Measurements from ENCODE around the gene SORBS1. TPM values are rescaled to one million over a fixed set of nuclear protein-coding genes. Genes with fewer than 3 reads are reported as not detected.

SORBS1 gene
- total and polyA plus RNA-seq, 2 of the 13 experiments (the other 11 are each of a cell fraction or from before 2014, with no cell fraction given): 16.8 to 39.8 TPM

DNA sequence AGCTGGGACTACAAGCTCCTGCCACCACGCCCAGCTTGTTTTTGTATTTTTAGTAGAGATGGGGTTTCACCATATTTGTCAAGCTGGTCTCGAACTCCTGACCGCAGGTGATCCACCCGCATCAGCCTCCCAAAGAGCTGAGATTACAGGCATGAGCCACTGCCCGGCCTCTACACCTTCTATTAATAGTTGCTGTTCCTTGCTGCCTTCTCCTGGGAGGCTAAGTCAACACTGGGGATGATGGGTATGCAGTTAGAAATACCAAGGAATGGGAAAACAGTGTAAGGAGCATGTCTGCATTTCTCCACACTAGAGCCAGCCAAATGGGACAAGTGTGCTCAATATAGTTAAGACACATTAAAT, 173.1 kb downstream of the SORBS1 start:
- no peak overlapping the region for H3K4me3 ChIP-seq (replicated peaks in 1 of 3; ENCODE audit: insufficient read depth in 1 of 3, low read depth in 2 of 3, low read length in 3 of 3)
- H3K27me3 ChIP-seq (ENCODE audit: control insufficient read depth in 1 of 2, insufficient read depth in 2 of 2, low read length in 2 of 2): no peaks in the 10 kb centered on the region
- DNase-seq (ENCODE audit: low spot score): no peak
- no TSS peak for BruUV-seq (replicated peaks)
- ChIA-PET CTCF (ENCODE audit: low intra/inter-chr PET ratio, low total read pairs) (no interaction called here), POLR2A (interaction anchor here (1.0 kb wide), 1 partner anchor 25 kb away, joined by 3 read pairs; no protein-coding TSS in a partner anchor)
- H4K20me1 ChIP-seq (ENCODE audit: insufficient read depth, low read length): no peaks in the 10 kb centered on the region
- intact Hi-C loops (cut with micrococcal nuclease; ENCODE audit: unreplicated experiment): no loop called here
- 98% methylated on average over 5 of the region's 5 CpGs for WGBS (ENCODE audit: low lambda C conversion rate)
- H3K4me1 ChIP-seq (ENCODE audit: insufficient read depth, low read length): peaks cover 35% of the 10 kb centered on the region
- ATAC-seq: no peak
- FAIRE-seq: no peak
- H3K36me3 ChIP-seq (replicated peaks in 1 of 2; ENCODE audit: control insufficient read depth in 1 of 2, insufficient read depth in 2 of 2, low read length in 2 of 2): peaks cover 9 to 30% of the 10 kb centered on the region in 2 experiments; a peak in 4 of 5 replicates
- H2AFZ ChIP-seq (ENCODE audit: low read length): no peak overlapping the region
- peak overlapping the region; percentile 48 for H3K27ac ChIP-seq (ENCODE audit: extremely low read length, insufficient read depth, low read length)
- 0 out of 2 replicates have a peak, but pooled peaks have one; percentile 36 for TF ChIP-seq ZNF891 (CRISPR knock-in tag; IDR thresholded peaks at IDR 0.05)
- TF ChIP-seq HNF4G (IDR thresholded peaks at IDR 0.05; ENCODE audit: borderline replicate concordance, low read depth, low read length): no peak
- TF ChIP-seq HNF4G (CRISPR knock-in tag; IDR thresholded peaks at IDR 0.05; ENCODE audit: borderline replicate concordance, low read depth): 0 out of 2 replicates have a peak, but pooled peaks have one; percentile 31
- no peak for TF ChIP-seq ZNF580 (CRISPR knock-in tag; IDR thresholded peaks at IDR 0.05; ENCODE audit: borderline replicate concordance, low read depth)
- TF ChIP-seq, protein P1, sequence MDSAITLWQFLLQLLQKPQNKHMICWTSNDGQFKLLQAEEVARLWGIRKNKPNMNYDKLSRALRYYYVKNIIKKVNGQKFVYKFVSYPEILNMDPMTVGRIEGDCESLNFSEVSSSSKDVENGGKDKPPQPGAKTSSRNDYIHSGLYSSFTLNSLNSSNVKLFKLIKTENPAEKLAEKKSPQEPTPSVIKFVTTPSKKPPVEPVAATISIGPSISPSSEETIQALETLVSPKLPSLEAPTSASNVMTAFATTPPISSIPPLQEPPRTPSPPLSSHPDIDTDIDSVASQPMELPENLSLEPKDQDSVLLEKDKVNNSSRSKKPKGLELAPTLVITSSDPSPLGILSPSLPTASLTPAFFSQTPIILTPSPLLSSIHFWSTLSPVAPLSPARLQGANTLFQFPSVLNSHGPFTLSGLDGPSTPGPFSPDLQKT (CRISPR knock-in tag; IDR thresholded peaks at IDR 0.05; ENCODE audit: borderline replicate concordance): no peak
- no peak for TF ChIP-seq ZFP90 (CRISPR knock-in tag; IDR thresholded peaks at IDR 0.05; ENCODE audit: borderline replicate concordance)
- TF ChIP-seq, protein P2, sequence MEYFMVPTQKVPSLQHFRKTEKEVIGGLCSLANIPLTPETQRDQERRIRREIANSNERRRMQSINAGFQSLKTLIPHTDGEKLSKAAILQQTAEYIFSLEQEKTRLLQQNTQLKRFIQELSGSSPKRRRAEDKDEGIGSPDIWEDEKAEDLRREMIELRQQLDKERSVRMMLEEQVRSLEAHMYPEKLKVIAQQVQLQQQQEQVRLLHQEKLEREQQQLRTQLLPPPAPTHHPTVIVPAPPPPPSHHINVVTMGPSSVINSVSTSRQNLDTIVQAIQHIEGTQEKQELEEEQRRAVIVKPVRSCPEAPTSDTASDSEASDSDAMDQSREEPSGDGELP (IDR thresholded peaks at IDR 0.05; ENCODE audit: borderline replicate concordance, low read depth): no peak
- TF ChIP-seq, protein P3, sequence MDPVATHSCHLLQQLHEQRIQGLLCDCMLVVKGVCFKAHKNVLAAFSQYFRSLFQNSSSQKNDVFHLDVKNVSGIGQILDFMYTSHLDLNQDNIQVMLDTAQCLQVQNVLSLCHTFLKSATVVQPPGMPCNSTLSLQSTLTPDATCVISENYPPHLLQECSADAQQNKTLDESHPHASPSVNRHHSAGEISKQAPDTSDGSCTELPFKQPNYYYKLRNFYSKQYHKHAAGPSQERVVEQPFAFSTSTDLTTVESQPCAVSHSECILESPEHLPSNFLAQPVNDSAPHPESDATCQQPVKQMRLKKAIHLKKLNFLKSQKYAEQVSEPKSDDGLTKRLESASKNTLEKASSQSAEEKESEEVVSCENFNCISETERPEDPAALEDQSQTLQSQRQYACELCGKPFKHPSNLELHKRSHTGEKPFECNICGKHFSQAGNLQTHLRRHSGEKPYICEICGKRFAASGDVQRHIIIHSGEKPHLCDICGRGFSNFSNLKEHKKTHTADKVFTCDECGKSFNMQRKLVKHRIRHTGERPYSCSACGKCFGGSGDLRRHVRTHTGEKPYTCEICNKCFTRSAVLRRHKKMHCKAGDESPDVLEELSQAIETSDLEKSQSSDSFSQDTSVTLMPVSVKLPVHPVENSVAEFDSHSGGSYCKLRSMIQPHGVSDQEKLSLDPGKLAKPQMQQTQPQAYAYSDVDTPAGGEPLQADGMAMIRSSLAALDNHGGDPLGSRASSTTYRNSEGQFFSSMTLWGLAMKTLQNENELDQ (CRISPR knock-in tag; IDR thresholded peaks at IDR 0.05; ENCODE audit: borderline replicate concordance): no peak
- TF ChIP-seq XRCC5 (optimal IDR thresholded peaks at IDR 0.05; ENCODE audit: low read length): no peak
- H3K4me2 ChIP-seq (ENCODE audit: low read depth, low read length): no peak overlapping the region
- H3K79me2 ChIP-seq (ENCODE audit: insufficient read depth, low read length): no peaks in the 10 kb centered on the region
- H3K9me3 ChIP-seq (ENCODE audit: low read length): no peaks in the 10 kb centered on the region
- in situ Hi-C loops (cut with HindIII; ENCODE audit: extremely low pct_ligation_motif_present, low pct_unique_long_range_greater_than_20kb): no loop called here
- no peak overlapping the region for H3K9ac ChIP-seq (ENCODE audit: insufficient read depth, low read depth, low read length)
